GM19455 (cell line): ENCODE measurements around the gene FCMR.
"Not testable (repeated sequence)": the region's sequence is repeated elsewhere in the genome, so short reads cannot be mapped to it uniquely, and the experiment has no call there.

ENCODE experiments used
- ATAC-seq: cut with Tn5 transposase; IDR thresholded peaks from one replicate; pipeline ENCODE4 v1.9.1; 2021; ENCODE audit not compliant: unreplicated experiment

The FCMR gene

GRCh38 chr1:206882555-206882954 lies 39.2 kb downstream of the FCMR start:
- ATAC-seq: no peak

GRCh38 chr1:206880314-206880713 lies 41.4 kb downstream of the FCMR start:
- ATAC-seq: no peak

- no peak for ATAC-seq
Observed at GRCh38 chr1:206878456-206878855, 43.3 kb downstream of the FCMR start.

GRCh38 chr1:206875752-206876377 lies 45.9 kb downstream of the FCMR start:
- ATAC-seq: no peak

- ATAC-seq: no peak
Observed at GRCh38 chr1:206873603-206874188, 48.0 kb downstream of the FCMR start.

- no peak for ATAC-seq
Observed at GRCh38 chr1:206872139-206872538, 49.6 kb downstream of the FCMR start.

- no peak for ATAC-seq
Observed at GRCh38 chr1:206868264-206868663, 53.5 kb downstream of the FCMR start.

- ATAC-seq: no peak
Observed at GRCh38 chr1:206867716-206868115, 54.0 kb downstream of the FCMR start.

- no peak for ATAC-seq
Observed at GRCh38 chr1:206867239-206867638, 54.5 kb downstream of the FCMR start.

- no peak for ATAC-seq
Observed at GRCh38 chr1:206866062-206866461, 55.7 kb downstream of the FCMR start.

GRCh38 chr1:206864939-206865671 lies 56.6 kb downstream of the FCMR start, which contains the start of gene IL20:
IL20 (plus strand) TSS chr1:206865623; CDS start chr1:206865853, 230 bp downstream.
- ATAC-seq: no peak

GRCh38 chr1:206863266-206863665 lies 58.5 kb downstream of the FCMR start:
- ATAC-seq: no peak

- ATAC-seq: no peak
Observed at GRCh38 chr1:206860165-206860564, 61.6 kb downstream of the FCMR start.

- ATAC-seq: no peak
Observed at GRCh38 chr1:206859082-206859521, 62.6 kb downstream of the FCMR start.

GRCh38 chr1:206856674-206857464 lies 64.9 kb downstream of the FCMR start:
- no peak for ATAC-seq

- no peak for ATAC-seq
Observed at GRCh38 chr1:206855859-206856258, 65.9 kb downstream of the FCMR start.

- no peak for ATAC-seq
Observed at GRCh38 chr1:206854401-206855129, 67.2 kb downstream of the FCMR start.

- not testable (repeated sequence) for ATAC-seq
Observed at GRCh38 chr1:206853696-206854095, 68.0 kb downstream of the FCMR start.
